Stimulated activated CD4-positive, alpha-beta T cell treated with anti-CD3 and anti-CD28 coated beads, Interleukin-1b, Interleukin-23, amount 100 ng/mL, for 48 hours (primary cell): ENCODE data around the gene TRIM3.

Source experiments
- DNase-seq: peaks from one replicate; pipeline ENCODE4 v3.0.0-alpha.2; 2020

Gene TRIM3

DNA sequence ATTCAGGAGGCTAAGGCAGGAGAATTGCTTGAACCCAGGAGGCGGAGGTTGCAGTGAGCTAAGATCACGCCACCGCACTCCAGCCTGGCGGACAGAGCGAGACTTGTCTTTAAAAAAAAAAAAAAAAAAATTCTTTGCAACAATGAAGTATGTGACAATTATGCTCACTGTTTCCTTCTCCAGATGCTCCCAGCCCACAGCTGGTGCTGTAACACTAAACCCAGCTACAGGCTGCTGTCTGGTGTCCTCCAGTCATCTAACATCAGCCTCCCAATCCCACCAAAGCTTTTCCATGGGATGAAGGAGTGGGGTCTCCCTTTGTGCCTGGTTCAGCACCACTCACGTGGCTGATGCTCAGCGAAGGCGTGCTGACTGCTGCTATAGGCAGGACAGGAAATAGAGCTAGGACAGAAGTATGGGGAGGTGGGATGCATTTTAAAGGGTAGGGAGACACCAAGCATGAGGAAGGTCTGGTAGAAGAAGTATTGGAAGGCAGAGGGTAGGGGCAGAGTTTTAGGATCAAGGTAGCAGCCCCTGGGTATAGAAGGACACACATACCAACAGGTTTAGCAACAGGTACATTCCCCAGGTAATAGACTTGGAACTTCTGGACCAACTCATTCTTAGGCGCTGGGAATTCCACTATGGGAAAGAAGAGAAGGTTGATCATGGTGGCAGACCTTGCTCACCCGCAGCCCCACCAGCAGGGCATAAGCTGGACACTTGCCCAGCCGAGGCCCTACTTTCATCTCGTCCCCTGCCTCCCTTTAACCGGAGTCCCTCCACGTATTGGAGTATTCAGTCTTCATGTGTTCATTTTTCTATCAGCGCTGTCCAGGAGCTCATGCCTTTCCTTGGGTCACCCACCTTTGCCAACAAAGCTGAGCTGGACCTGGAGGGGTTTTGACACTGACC, 73.1 kb downstream of the TRIM3 start:
- no peak for DNase-seq
